Ishikawa (cell line): Measurements from ENCODE around the gene ALG2.

Experiments used
- CEBPB ChIP-seq: IDR thresholded peaks from 2 replicates; pipeline ENCODE4 v1.6.1; 2012
- EGR1 ChIP-seq: IDR thresholded peaks from 2 replicates; pipeline ENCODE4 v1.6.1; 2012
- EP300 ChIP-seq: IDR thresholded peaks from 2 replicates; pipeline ENCODE4 v1.6.1; 2012; ENCODE audit warnings: borderline replicate concordance
- NFIC ChIP-seq: IDR thresholded peaks from 2 replicates; pipeline ENCODE4 v1.6.1; 2012

DNA sequence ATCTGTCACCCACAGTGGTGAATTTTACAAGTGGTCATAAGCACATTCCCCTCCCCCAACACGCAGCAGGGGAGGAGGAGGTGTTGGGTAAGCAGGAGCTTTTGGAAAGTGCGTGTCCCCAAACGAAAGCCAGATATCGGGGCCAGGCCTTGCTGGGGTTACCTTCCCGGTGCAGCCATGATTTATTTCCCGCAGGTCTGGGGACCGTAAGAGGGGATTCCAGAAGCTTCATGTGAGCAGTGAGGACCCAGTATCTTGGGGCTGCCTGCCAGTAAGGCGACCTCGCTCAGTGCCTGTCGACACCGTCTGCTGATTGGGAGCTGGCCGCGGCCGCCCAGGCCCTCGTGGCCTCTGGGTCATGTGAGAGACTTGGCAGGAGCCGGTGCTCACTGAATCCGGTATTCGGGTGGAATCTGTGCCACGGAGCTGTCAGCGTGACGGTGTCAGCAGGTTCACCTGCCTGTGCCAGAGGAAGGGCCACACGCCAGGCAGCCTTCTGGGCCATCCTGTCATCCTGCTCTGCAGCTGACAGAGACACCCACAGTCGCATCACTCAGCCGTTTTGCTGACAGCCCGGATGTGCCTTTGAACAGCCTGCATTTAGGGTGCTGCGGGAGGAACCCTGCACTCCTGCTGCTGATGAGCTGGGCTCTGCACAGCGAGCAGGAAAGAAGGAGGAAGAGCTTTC lies 37.6 kb upstream of the ALG2 start:
- no peak for TF ChIP-seq CEBPB
- no peak for TF ChIP-seq EGR1
- no peak for TF ChIP-seq EP300
- TF ChIP-seq NFIC: no peak
